Suprapubic skin (tissue), 4 donors: ENCODE data around the gene FBXO3.
"Not testable (repeated sequence)": the region's sequence is repeated elsewhere in the genome, so short reads cannot be mapped to it uniquely, and the experiment has no call there.

ENCODE experiments used
- POLR2A ChIP-seq, 2 donors: fragments of 450-650 bp; IDR thresholded peaks; one replicate each; pipeline ENCODE4 v1.6.1; 2017; ENCODE audit warnings: antibody characterized with exemption in 2 of 2, mild to moderate bottlenecking in 2 of 2, moderate library complexity in 2 of 2
- POLR2AphosphoS5 ChIP-seq, 3 donors: sonication (generic); formaldehyde crosslinking; IDR thresholded peaks; one replicate each; pipeline ENCODE4 v1.6.1; 2017; ENCODE audit warnings: antibody characterized with exemption in 3 of 3

DNA sequence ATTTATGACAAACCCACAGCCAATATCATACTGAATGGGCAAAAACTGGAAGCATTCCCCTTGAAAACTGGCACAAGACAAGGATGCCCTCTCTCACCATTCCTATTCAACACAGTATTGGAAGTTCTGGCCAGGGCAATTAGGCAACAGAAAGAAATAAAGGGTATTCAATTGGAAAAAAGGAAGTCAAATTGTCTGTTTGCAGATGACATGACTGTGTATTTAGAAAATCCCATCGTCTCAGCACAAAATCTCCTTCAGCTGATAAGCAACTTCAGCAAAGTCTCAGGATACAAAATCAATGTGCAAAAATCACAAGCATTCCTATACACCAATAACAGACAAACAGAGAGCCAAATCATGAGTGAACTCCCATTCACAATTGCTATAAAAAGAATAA lies 46.8 kb downstream of the FBXO3 start:
- TF ChIP-seq POLR2AphosphoS5, POLR2A (IDR thresholded peaks at IDR 0.05): not testable (repeated sequence)
